Measurements from ENCODE around the gene GTF2F1.

The GTF2F1 gene

DNA sequence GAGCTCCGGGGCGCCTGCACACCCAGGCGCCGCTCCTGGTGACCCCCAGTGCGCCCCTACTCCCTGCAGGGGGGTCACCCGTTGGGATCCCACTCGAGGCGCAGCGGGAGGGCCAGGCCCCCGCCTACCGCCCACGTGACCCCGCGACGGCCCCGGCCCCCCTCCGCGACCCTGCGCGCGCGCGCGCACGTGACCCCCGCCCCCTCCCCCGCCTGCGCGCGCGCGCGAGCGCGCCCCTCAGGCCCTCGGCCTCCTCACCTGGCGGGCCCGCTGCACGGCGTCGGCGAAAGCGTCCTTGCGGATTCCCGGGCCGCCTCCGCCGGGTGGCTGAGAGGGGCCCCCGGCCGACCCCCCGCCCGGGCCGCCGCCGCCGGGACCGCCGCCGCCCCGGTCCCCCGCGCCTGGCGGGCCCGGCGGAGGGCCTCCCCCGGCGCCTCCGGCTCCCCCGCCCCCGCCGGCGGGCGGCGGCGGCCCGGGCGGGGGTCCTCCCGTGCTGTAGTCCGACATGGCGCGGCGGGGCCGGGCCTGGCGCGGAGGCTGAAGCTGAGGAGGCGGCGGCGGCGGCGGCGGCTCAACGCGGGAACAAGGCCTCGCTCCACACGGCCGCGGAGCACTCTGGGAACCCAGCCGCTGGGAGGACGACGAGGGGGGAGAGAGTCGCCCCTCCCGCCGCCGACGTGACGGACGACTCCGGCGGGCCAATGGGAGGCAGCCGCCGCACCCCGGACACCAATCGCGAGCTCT is 31.4 kb upstream of the GTF2F1 start, which contains the start of gene KHSRP:
Gene KHSRP (minus strand): TSS at position 617 of the 744 bp plus-strand sequence. CDS start 110 bp downstream, at position 507.
- Histone ChIP-seq H3K27ac (ENCODE audit: low read length) (peak within 1 kb of the TSS; percentile 14; the same call in 1 of the 2 replicates), H3F3A (ENCODE audit: insufficient read depth, low read length) (no peaks in the 10 kb centered on the region), H3K9me3 (replicated peaks; ENCODE audit: insufficient read depth, low read length) (no peaks in the 10 kb centered on the region), H3K4me1 (ENCODE audit: low read length) (peaks cover 10% of the 10 kb centered on the region), H3K4me2 (ENCODE audit: low read depth, low read length) (peak within 1 kb of the TSS; percentile 89), H3K9me2 (replicated peaks; ENCODE audit: insufficient read depth, low read length) (no peaks in the 10 kb centered on the region), H3K9ac (ENCODE audit: low read length) (peak within 1 kb of the TSS; percentile 89), H3K4me3 (ENCODE audit: low read length) (peak within 1 kb of the TSS; percentile 94), H3K36me3 (replicated peaks; ENCODE audit: insufficient read depth, low read length) (peaks cover 22% of the 10 kb centered on the region), H3K79me2 (ENCODE audit: low read length) (peaks cover 48% of the 10 kb centered on the region), H3K27me3 (replicated peaks; ENCODE audit: insufficient read depth, low read length) (no peaks in the 10 kb centered on the region), H4K20me1 (ENCODE audit: insufficient read depth, low read length) (peaks cover 42% of the 10 kb centered on the region), H2AFZ (ENCODE audit: low read length) (peak within 1 kb of the TSS; percentile 73)
- TF ChIP-seq, protein P1, sequence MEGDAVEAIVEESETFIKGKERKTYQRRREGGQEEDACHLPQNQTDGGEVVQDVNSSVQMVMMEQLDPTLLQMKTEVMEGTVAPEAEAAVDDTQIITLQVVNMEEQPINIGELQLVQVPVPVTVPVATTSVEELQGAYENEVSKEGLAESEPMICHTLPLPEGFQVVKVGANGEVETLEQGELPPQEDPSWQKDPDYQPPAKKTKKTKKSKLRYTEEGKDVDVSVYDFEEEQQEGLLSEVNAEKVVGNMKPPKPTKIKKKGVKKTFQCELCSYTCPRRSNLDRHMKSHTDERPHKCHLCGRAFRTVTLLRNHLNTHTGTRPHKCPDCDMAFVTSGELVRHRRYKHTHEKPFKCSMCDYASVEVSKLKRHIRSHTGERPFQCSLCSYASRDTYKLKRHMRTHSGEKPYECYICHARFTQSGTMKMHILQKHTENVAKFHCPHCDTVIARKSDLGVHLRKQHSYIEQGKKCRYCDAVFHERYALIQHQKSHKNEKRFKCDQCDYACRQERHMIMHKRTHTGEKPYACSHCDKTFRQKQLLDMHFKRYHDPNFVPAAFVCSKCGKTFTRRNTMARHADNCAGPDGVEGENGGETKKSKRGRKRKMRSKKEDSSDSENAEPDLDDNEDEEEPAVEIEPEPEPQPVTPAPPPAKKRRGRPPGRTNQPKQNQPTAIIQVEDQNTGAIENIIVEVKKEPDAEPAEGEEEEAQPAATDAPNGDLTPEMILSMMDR (IDR thresholded peaks at IDR 0.05; ENCODE audit: low read length): no peak
- TF ChIP-seq EZH2phosphoT487 (IDR thresholded peaks at IDR 0.05; ENCODE audit: low read length) (no peak), EZH2 (optimal IDR thresholded peaks at IDR 0.05; ENCODE audit: low read depth, low read length) (no peak)
- DNase-seq: peak; percentile 13

DNA sequence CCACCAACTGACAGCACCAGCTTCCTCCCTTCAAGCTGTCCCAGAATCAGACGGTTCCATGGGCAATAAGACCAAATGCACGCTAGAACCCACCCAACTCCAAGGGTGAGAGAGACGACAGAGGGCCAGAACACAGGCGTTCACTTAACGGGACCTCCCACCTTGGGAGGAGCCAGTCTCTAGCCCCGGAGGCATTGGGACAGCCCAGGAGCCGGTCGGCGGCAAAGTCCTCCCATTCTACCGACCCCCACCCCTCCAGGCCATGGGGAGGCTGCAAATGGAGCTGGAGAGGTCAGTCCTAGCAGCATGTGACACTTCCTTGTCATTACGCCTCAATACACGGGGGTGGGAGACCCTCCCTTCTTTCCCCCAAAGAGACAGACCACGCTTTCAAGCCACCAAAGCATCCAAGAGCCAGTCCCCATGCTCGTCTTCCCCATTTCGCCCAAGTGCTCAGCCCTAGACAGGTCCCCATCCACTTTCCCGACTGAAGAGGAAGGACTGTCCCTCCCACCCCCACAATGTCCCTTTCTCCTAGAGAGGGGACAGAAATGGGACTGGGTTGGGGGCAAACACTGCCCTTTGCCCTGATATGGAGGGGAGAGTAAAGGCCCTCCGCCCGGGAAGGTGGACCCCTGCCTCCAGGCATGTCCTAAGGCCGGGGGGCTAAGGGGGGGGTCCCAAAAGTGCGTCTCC is 30.7 kb upstream of the GTF2F1 start:
- H3K9ac ChIP-seq (ENCODE audit: low read length): peak overlapping the region; percentile 89
- no peaks in the 10 kb centered on the region for H3F3A ChIP-seq (ENCODE audit: insufficient read depth, low read length)
- H2AFZ ChIP-seq (ENCODE audit: low read length): no peak overlapping the region
- DNase-seq: peak; percentile 55
- H3K9me3 ChIP-seq (replicated peaks; ENCODE audit: insufficient read depth, low read length): no peaks in the 10 kb centered on the region
- peaks cover 25% of the 10 kb centered on the region for H3K36me3 ChIP-seq (replicated peaks; ENCODE audit: insufficient read depth, low read length)
- no peaks in the 10 kb centered on the region for H3K9me2 ChIP-seq (replicated peaks; ENCODE audit: insufficient read depth, low read length)
- H3K4me3 ChIP-seq (ENCODE audit: low read length): peak overlapping the region; percentile 94
- H3K4me1 ChIP-seq (ENCODE audit: low read length): peaks cover 10% of the 10 kb centered on the region
- H3K79me2 ChIP-seq (ENCODE audit: low read length): peaks cover 55% of the 10 kb centered on the region
- peak overlapping the region; percentile 89 for H3K4me2 ChIP-seq (ENCODE audit: low read depth, low read length)
- TF ChIP-seq EZH2phosphoT487 (IDR thresholded peaks at IDR 0.05; ENCODE audit: low read length) (no peak), EZH2 (optimal IDR thresholded peaks at IDR 0.05; ENCODE audit: low read depth, low read length) (no peak)
- H4K20me1 ChIP-seq (ENCODE audit: insufficient read depth, low read length): peaks cover 42% of the 10 kb centered on the region
- no peak overlapping the region; the same call in 1 of the 2 replicates for H3K27ac ChIP-seq (ENCODE audit: low read length)
- no peaks in the 10 kb centered on the region for H3K27me3 ChIP-seq (replicated peaks; ENCODE audit: insufficient read depth, low read length)

DNA sequence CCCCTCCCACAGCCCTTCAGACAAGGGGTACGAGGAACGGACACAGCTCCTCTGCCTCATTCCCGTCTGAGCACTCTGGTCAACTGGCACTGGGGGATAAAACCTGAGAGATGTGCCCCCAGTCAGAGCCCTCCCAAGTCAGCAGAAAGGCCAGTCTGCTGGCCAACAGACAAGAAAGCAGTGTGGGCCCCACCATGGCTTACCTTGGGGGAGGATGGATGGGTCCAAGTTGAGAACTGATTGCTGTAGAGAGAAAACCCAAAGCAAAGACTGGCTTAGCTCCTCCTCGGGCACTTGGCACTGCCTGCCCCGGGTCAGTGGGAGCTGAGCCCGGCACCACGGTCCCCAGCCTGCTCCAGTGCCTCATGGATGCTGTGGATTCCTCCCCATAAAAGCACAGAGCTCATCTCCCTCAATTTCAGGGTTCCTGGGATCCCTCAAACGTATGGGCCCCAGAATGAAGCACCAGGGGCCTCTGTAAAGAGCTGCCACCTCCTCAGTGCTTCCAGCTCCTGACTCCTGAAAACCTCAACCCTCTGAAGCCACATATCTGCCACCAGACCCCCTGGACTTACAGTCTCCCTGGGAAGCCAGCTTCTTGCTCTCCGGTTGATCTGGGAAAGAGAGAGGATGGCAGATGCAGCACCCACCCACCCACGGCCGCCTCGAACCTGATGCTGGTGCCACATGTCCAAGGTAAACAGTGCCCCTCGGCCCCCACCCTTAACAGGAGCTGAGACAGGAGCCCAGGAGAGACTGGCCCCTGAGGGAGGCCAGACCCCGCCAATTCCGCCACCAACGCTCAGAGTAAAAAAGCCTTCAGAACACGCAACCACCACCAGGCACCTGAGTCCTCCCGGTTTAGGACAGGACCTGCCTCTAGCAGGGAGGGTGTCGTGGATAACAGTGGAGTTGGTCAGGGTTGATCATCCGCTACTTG is 28.4 kb upstream of the GTF2F1 start:
- Histone ChIP-seq H3K27me3 (replicated peaks; ENCODE audit: insufficient read depth, low read length) (no peaks in the 10 kb centered on the region), H3K4me3 (ENCODE audit: low read length) (no peak overlapping the region), H3K4me1 (ENCODE audit: low read length) (peaks cover 10% of the 10 kb centered on the region), H3K4me2 (ENCODE audit: low read depth, low read length) (no peak overlapping the region), H3K9me3 (replicated peaks; ENCODE audit: insufficient read depth, low read length) (no peaks in the 10 kb centered on the region), H3K9me2 (replicated peaks; ENCODE audit: insufficient read depth, low read length) (no peaks in the 10 kb centered on the region), H3K79me2 (ENCODE audit: low read length) (peaks cover 71% of the 10 kb centered on the region), H3F3A (ENCODE audit: insufficient read depth, low read length) (no peaks in the 10 kb centered on the region), H2AFZ (ENCODE audit: low read length) (no peak overlapping the region), H3K36me3 (replicated peaks; ENCODE audit: insufficient read depth, low read length) (peaks cover 42% of the 10 kb centered on the region), H3K9ac (ENCODE audit: low read length) (no peak overlapping the region), H3K27ac (ENCODE audit: low read length) (no peak overlapping the region), H4K20me1 (ENCODE audit: insufficient read depth, low read length) (peaks cover 47% of the 10 kb centered on the region)
- DNase-seq: no peak
- TF ChIP-seq, protein P1 (IDR thresholded peaks at IDR 0.05; ENCODE audit: low read length): no peak
- TF ChIP-seq EZH2phosphoT487 (IDR thresholded peaks at IDR 0.05; ENCODE audit: low read length): no peak
- TF ChIP-seq EZH2 (optimal IDR thresholded peaks at IDR 0.05; ENCODE audit: low read depth, low read length): no peak
